WERI-Rb-1 (cell line): ENCODE results near the gene PAGR1.

Experiments
- DNase-seq: peaks from one replicate; pipeline ENCODE4 v3.0.0-alpha.2; 2020
- H3K27ac ChIP-seq: fragments of 250-450 bp; sonication (Bioruptor Pico); 2 replicates; pipeline ENCODE4 v1.5.1; 2020; ENCODE audit warnings: mild to moderate bottlenecking, moderate library complexity
- H3K27me3 ChIP-seq: fragments of 250-450 bp; sonication (Bioruptor Pico); 2 replicates; pipeline ENCODE4 v1.5.1; 2021; ENCODE audit warnings: mild to moderate bottlenecking, low read depth, moderate library complexity; ENCODE audit not compliant: insufficient read depth, severe bottlenecking
- H3K36me3 ChIP-seq: fragments of 250-450 bp; sonication (Bioruptor Pico); 2 replicates; pipeline ENCODE4 v1.5.1; 2020; ENCODE audit warnings: mild to moderate bottlenecking, moderate library complexity
- H3K4me3 ChIP-seq: 2 replicates; pipeline ENCODE4 v1.5.1; 2011; ENCODE audit warnings: low read depth, mild to moderate bottlenecking, control low read depth, low read length
- H3K9me3 ChIP-seq: fragments of 250-450 bp; sonication (Bioruptor Pico); 2 replicates; pipeline ENCODE4 v1.5.1; 2021; ENCODE audit warnings: mild to moderate bottlenecking, moderate library complexity; ENCODE audit not compliant: severe bottlenecking
- TF ChIP-seq, protein P1 (sequence below): IDR thresholded peaks from 2 replicates; pipeline ENCODE4 v1.5.1; 2011; ENCODE audit warnings: low read depth, mild to moderate bottlenecking, control low read depth, inconsistent platforms, low read length

The PAGR1 gene

DNA sequence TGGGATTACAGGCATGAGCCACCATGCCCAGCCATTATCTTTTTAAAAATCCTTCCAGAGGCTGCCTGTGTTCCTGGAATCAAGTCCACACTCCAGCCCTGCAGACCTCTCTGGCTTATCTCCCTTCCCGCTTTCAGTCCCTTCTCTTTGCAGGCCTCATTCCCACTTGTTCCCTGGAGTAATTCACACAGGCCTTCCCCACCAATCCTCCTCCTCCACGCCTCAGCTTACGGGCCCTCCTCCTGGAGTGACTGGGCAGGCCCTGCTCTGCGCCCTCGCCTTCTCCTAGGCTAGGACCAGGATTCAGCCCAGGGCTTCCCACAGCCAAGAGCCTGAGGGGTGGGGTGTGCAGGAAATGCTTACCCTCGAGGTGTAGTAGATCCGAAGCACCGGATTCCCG lies 44.3 kb downstream of the PAGR1 start:
- no peak for DNase-seq
- peaks cover 23% of the 10 kb centered on the region for H3K36me3 ChIP-seq
- no peak overlapping the region for H3K4me3 ChIP-seq
- H3K27me3 ChIP-seq = no peaks in the 10 kb centered on the region
- no peaks in the 10 kb centered on the region for H3K9me3 ChIP-seq
- TF ChIP-seq, protein P1, sequence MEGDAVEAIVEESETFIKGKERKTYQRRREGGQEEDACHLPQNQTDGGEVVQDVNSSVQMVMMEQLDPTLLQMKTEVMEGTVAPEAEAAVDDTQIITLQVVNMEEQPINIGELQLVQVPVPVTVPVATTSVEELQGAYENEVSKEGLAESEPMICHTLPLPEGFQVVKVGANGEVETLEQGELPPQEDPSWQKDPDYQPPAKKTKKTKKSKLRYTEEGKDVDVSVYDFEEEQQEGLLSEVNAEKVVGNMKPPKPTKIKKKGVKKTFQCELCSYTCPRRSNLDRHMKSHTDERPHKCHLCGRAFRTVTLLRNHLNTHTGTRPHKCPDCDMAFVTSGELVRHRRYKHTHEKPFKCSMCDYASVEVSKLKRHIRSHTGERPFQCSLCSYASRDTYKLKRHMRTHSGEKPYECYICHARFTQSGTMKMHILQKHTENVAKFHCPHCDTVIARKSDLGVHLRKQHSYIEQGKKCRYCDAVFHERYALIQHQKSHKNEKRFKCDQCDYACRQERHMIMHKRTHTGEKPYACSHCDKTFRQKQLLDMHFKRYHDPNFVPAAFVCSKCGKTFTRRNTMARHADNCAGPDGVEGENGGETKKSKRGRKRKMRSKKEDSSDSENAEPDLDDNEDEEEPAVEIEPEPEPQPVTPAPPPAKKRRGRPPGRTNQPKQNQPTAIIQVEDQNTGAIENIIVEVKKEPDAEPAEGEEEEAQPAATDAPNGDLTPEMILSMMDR = no peak
- no peak overlapping the region for H3K27ac ChIP-seq

DNA sequence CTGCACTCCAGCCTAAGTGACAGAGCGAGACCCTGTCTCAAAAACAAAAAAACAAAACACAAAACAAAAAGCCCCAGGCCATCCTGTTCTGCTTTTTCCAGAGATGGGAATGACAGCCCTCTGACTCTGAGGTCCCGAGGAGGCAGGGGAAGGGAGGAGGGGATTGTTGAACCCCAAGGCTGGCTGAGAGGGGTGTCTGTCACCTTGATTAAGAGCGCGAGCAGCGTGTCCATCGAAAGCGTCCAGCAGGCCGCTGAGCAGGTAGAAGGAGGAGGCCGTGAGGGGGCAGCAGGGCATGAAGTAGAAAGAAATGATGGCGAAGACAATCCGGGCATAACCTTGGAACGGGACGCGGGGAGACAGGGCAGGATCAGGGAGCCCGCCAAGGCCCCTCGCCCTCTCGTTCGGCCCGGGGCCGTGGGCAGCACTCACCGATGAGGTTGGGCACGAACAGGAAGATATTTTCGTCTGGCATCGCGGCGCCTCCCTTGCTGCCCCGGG lies 46.5 kb downstream of the PAGR1 start:
- Histone ChIP-seq H3K27ac (peak overlapping the region; percentile 99), H3K9me3 (no peaks in the 10 kb centered on the region), H3K36me3 (peaks cover 23% of the 10 kb centered on the region), H3K4me3 (peak overlapping the region; percentile 67), H3K27me3 (no peaks in the 10 kb centered on the region)
- DNase-seq = peak; percentile 40
- TF ChIP-seq, protein P1 = peak; percentile 13; the same call in 1 of the 2 replicates

DNA sequence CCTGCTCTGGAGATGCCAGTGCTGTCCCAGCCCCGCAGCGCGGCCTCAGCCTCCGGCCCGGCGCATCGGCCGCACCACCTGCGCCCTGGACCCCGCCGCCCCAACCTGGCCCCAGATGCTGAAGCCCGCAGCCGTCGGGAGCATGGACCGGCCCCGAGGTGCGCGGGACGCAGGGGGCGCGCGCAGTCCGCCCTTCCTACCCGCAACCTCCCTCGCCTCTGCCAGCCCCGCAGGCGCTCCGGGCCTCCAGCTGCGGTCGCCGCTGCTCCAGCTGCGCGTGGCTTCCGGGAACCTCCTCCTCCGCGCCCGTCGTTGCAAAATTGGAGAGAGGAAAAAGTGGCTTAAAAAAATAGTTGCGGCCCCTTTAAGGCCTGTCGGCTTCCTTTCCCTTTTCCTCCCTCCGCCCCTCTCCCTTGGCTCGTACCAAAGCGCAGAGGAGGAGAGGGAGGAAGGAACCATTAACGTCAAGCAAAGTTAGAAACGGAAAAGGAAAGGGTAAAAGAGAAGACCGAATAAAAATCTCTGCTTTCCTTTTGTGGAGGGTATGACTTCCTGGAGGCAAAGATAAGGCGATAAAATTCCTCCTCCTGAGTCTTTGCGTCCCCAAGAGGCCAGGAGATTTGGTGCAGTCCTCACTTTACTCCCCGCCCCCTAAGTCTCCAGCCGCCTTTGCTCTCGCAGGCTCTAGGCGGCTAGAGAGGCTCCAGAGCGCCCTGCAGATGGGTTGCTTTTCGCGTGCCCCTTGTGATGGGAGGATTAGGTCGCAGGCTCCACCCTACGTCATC lies 47.1 kb downstream of the PAGR1 start, which contains the start of gene CDIPT:
TSS of gene CDIPT (minus strand) at position 343 of the 785 bp plus-strand sequence. CDS start 369 bp downstream, outside the sequence.
- peak; percentile 95 for DNase-seq
- H3K9me3 ChIP-seq = no peaks in the 10 kb centered on the region
- H3K4me3 ChIP-seq = peak within 1 kb of the TSS; percentile 67
- no peaks in the 10 kb centered on the region for H3K27me3 ChIP-seq
- H3K27ac ChIP-seq = peak within 1 kb of the TSS; percentile 99
- H3K36me3 ChIP-seq = peaks cover 23% of the 10 kb centered on the region
- TF ChIP-seq, protein P1 = peak; percentile 79

DNA sequence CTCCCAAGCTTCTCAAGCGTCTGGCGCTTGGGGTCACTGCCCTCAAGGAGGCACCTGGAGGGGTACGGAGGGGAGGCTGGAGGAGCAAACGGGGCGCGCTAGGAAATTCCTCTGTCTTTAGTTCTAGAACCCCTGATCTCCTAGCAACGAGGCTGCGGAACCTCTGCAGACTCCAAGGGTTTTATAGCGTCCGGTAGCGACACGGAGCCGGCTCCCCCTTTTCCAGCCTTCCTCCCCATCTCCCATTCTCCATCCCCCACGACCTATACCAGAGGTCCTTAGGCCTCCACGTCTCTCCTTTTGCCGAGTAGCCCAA lies 47.7 kb downstream of the PAGR1 start:
- Histone ChIP-seq H3K4me3 (no peak overlapping the region), H3K36me3 (peaks cover 19% of the 10 kb centered on the region), H3K27ac (peak overlapping the region; percentile 99), H3K27me3 (no peaks in the 10 kb centered on the region), H3K9me3 (no peaks in the 10 kb centered on the region)
- DNase-seq = no peak
- TF ChIP-seq, protein P1 = no peak

DNA sequence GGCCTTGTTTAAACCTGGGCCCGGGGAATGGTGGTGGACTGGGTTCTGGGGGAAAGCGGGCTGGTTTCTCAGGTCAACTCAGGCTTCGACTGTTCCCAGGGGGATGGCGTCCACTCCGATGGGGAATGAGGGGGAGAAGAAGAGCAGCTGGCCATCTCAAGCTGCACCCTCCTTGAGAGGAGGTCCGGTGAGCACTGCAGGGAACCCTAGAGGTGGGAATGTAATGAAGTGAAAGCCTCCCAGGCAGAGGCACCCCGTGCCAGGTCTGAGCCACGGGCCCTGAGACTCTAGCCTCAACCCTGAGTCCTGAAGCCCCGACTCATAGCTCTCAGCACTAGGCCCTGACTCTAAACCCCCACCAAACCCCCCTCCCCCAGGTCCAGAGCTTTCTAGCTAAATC lies 48.3 kb downstream of the PAGR1 start:
- Histone ChIP-seq H3K27ac (peak overlapping the region; percentile 99), H3K36me3 (peaks cover 15% of the 10 kb centered on the region), H3K4me3 (no peak overlapping the region), H3K9me3 (no peaks in the 10 kb centered on the region), H3K27me3 (no peaks in the 10 kb centered on the region)
- DNase-seq = no peak
- TF ChIP-seq, protein P1 = no peak
